Glutamatergic neuron (in vitro differentiated cells): ENCODE data around the gene KLK3. TPM values are rescaled to one million over a fixed set of nuclear protein-coding genes. Genes with fewer than 3 reads are reported as not detected.

ENCODE experiments used
- DNase-seq: peaks from one replicate; pipeline ENCODE4 v3.0.0; 2022
- H3K27ac Mint-ChIP-seq: one replicate; pipeline ENCODE4 v1.8.0; 2020; ENCODE audit warnings: mild to moderate bottlenecking, mixed read lengths, inconsistent platforms; ENCODE audit not compliant: unreplicated experiment
- H3K27me3 Mint-ChIP-seq: one replicate; pipeline ENCODE4 v1.8.0; 2020; ENCODE audit warnings: mild to moderate bottlenecking, moderate library complexity, mixed read lengths, inconsistent platforms; ENCODE audit not compliant: unreplicated experiment
- H3K36me3 Mint-ChIP-seq: one replicate; pipeline ENCODE4 v1.8.0; 2020; ENCODE audit warnings: mild to moderate bottlenecking, mixed read lengths, inconsistent platforms; ENCODE audit not compliant: unreplicated experiment
- H3K4me1 Mint-ChIP-seq: one replicate; pipeline ENCODE4 v1.8.0; 2020; ENCODE audit warnings: mild to moderate bottlenecking, low read depth, mixed read lengths, inconsistent platforms; ENCODE audit not compliant: unreplicated experiment
- H3K4me3 Mint-ChIP-seq: one replicate; pipeline ENCODE4 v1.8.0; 2020; ENCODE audit warnings: mild to moderate bottlenecking, mixed read lengths, inconsistent platforms; ENCODE audit not compliant: unreplicated experiment
- H3K9me3 Mint-ChIP-seq: one replicate; pipeline ENCODE4 v1.8.0; 2020; ENCODE audit warnings: mild to moderate bottlenecking, moderate library complexity, mixed read lengths, inconsistent platforms; ENCODE audit not compliant: unreplicated experiment
- CTCF ChIP-seq: fragments of 200-600 bp; sonication (generic); IDR thresholded peaks from one replicate; pipeline ENCODE4 v1.5.0; 2021; ENCODE audit not compliant: partially characterized antibody, unreplicated experiment
- total RNA-seq: library from RNA; stranded (reverse); fragmentation: NEBNext Ultra II Directional; extraction: Animal tissue kit (Norgen Biotek cat#: 25700); gene quantifications from one replicate; pipeline ENCODE4 v1.2.1, GENCODE V29; 2021; ENCODE audit not compliant: unreplicated experiment

KLK3 gene
- total RNA-seq, 1 donor from 2014 or later, result not detected

GRCh38 chr19:50896591-50897190 lies 42.0 kb downstream of the KLK3 start:
- Mint-ChIP-seq H3K4me1 (no peaks in the 10 kb centered on the region), H3K27ac (no peak overlapping the region), H3K27me3 (peaks cover 12% of the 10 kb centered on the region), H3K9me3 (no peaks in the 10 kb centered on the region), H3K36me3 (no peaks in the 10 kb centered on the region), H3K4me3 (no peak overlapping the region)
- TF ChIP-seq CTCF, result no peak
- no peak for DNase-seq

GRCh38 chr19:50897191-50897607 lies 42.5 kb downstream of the KLK3 start:
- TF ChIP-seq CTCF, result no peak
- DNase-seq, result no peak
- Mint-ChIP-seq H3K4me1 (no peaks in the 10 kb centered on the region), H3K36me3 (no peaks in the 10 kb centered on the region), H3K27me3 (peaks cover 12% of the 10 kb centered on the region), H3K9me3 (no peaks in the 10 kb centered on the region), H3K4me3 (no peak overlapping the region), H3K27ac (no peak overlapping the region)

GRCh38 chr19:50897612-50898011 lies 42.9 kb downstream of the KLK3 start:
- no peak for DNase-seq
- H3K36me3 Mint-ChIP-seq, result no peaks in the 10 kb centered on the region
- no peak overlapping the region for H3K27ac Mint-ChIP-seq
- no peak overlapping the region for H3K4me3 Mint-ChIP-seq
- peaks cover 10% of the 10 kb centered on the region for H3K27me3 Mint-ChIP-seq
- TF ChIP-seq CTCF, result no peak
- H3K9me3 Mint-ChIP-seq, result no peaks in the 10 kb centered on the region
- H3K4me1 Mint-ChIP-seq, result no peaks in the 10 kb centered on the region

- Mint-ChIP-seq H3K36me3 (no peaks in the 10 kb centered on the region), H3K4me1 (no peaks in the 10 kb centered on the region), H3K4me3 (no peak overlapping the region), H3K27ac (no peak overlapping the region), H3K9me3 (no peaks in the 10 kb centered on the region), H3K27me3 (peaks cover 9% of the 10 kb centered on the region)
- no peak for TF ChIP-seq CTCF
- no peak for DNase-seq
Observed at GRCh38 chr19:50898018-50898417, 43.3 kb downstream of the KLK3 start.

- DNase-seq, result no peak
- no peak overlapping the region for H3K27ac Mint-ChIP-seq
- no peaks in the 10 kb centered on the region for H3K36me3 Mint-ChIP-seq
- no peak for TF ChIP-seq CTCF
- no peaks in the 10 kb centered on the region for H3K4me1 Mint-ChIP-seq
- no peaks in the 10 kb centered on the region for H3K9me3 Mint-ChIP-seq
- peaks cover 5% of the 10 kb centered on the region for H3K27me3 Mint-ChIP-seq
- no peak overlapping the region for H3K4me3 Mint-ChIP-seq
Observed at GRCh38 chr19:50899569-50899968, 44.9 kb downstream of the KLK3 start.
